Measurements from ENCODE around the gene PRRT2.

- TF ChIP-seq, protein P1, sequence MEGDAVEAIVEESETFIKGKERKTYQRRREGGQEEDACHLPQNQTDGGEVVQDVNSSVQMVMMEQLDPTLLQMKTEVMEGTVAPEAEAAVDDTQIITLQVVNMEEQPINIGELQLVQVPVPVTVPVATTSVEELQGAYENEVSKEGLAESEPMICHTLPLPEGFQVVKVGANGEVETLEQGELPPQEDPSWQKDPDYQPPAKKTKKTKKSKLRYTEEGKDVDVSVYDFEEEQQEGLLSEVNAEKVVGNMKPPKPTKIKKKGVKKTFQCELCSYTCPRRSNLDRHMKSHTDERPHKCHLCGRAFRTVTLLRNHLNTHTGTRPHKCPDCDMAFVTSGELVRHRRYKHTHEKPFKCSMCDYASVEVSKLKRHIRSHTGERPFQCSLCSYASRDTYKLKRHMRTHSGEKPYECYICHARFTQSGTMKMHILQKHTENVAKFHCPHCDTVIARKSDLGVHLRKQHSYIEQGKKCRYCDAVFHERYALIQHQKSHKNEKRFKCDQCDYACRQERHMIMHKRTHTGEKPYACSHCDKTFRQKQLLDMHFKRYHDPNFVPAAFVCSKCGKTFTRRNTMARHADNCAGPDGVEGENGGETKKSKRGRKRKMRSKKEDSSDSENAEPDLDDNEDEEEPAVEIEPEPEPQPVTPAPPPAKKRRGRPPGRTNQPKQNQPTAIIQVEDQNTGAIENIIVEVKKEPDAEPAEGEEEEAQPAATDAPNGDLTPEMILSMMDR (IDR thresholded peaks at IDR 0.05), result no peak
- TF ChIP-seq POLR2AphosphoS5 (IDR thresholded peaks at IDR 0.05), result no peak
- no peak for TF ChIP-seq POLR2A (IDR thresholded peaks at IDR 0.05; ENCODE audit: low read depth)
Observed at GRCh38 chr16:29819506-29819905, 7.5 kb downstream of the PRRT2 start.
